ENCODE measurements around the gene PIEZO1.

The PIEZO1 gene

GRCh38 chr16:88730632-88731607 lies 54.1 kb downstream of the PIEZO1 start:
- no peak overlapping the region for H3K4me3 ChIP-seq
- peaks cover 7 to 79% (median 77%) of the 10 kb centered on the region in 3 donors for H3K36me3 ChIP-seq
- H3K4me1 ChIP-seq: no peaks in the 10 kb centered on the region
- no peaks in the 10 kb centered on the region for H3K27me3 ChIP-seq
- H3K9me3 ChIP-seq: no peaks in the 10 kb centered on the region
- no peak overlapping the region for H3K27ac ChIP-seq
- no peak for DNase-seq
- intact Hi-C loops (cut with DNase I; ENCODE audit: low total_unique reads): loop anchor here (10.0 kb wide), 1 partner anchor 134 kb away; the partner anchor contains the start of gene PABPN1L
- TF ChIP-seq CTCF (IDR thresholded peaks at IDR 0.05): no peak

GRCh38 chr16:88727871-88728270 lies 57.1 kb downstream of the PIEZO1 start:
- no peaks in the 10 kb centered on the region for H3K4me1 ChIP-seq
- no peak overlapping the region for H3K27ac ChIP-seq
- no peaks in the 10 kb centered on the region for H3K9me3 ChIP-seq
- peaks cover 27 to 78% (median 77%) of the 10 kb centered on the region in 3 donors for H3K36me3 ChIP-seq
- intact Hi-C loops (cut with DNase I; ENCODE audit: low total_unique reads): no loop called here
- no peak for DNase-seq
- H3K27me3 ChIP-seq: no peaks in the 10 kb centered on the region
- H3K4me3 ChIP-seq: no peak overlapping the region
- no peak for TF ChIP-seq CTCF (IDR thresholded peaks at IDR 0.05)

- intact Hi-C loops (cut with DNase I; ENCODE audit: low total_unique reads): no loop called here
- TF ChIP-seq CTCF (IDR thresholded peaks at IDR 0.05): no peak
- H3K4me3 ChIP-seq: no peak overlapping the region
- no peaks in the 10 kb centered on the region for H3K9me3 ChIP-seq
- no peaks in the 10 kb centered on the region for H3K4me1 ChIP-seq
- H3K27me3 ChIP-seq: no peaks in the 10 kb centered on the region
- H3K27ac ChIP-seq: no peak overlapping the region
- peaks cover 36 to 79% (median 77%) of the 10 kb centered on the region in 3 donors for H3K36me3 ChIP-seq
- DNase-seq: no peak
Measured at GRCh38 chr16:88726981-88727380, 58.0 kb downstream of the PIEZO1 start.

- DNase-seq: no peak
Measured at GRCh38 chr16:88726408-88726749, 58.6 kb downstream of the PIEZO1 start.

More at GRCh38 chr16:88726408-88726749, 58.6 kb downstream of the PIEZO1 start:
- no peak overlapping the region for H3K27ac ChIP-seq
- H3K4me1 ChIP-seq: no peaks in the 10 kb centered on the region
- H3K27me3 ChIP-seq: no peaks in the 10 kb centered on the region
- H3K9me3 ChIP-seq: no peaks in the 10 kb centered on the region
- H3K4me3 ChIP-seq: no peak overlapping the region
- no peak for TF ChIP-seq CTCF (IDR thresholded peaks at IDR 0.05)
- intact Hi-C loops (cut with DNase I; ENCODE audit: low total_unique reads): no loop called here
- H3K36me3 ChIP-seq: peaks cover 39 to 79% (median 77%) of the 10 kb centered on the region in 3 donors

All from tibial artery (tissue), 4 donors.